OCI-LY3 (cell line): Measurements from ENCODE around the gene HELZ.

Source experiments
- EZH2phosphoT487 ChIP-seq: fragments of 200-600 bp; shearing (Covaris generic); IDR thresholded peaks from 2 replicates; pipeline ENCODE4 v1.6.1; 2018; ENCODE audit warnings: antibody characterized with exemption, mixed run types, low read depth
- TF ChIP-seq, protein P1 (sequence below): fragments of 200-600, 300-600 bp; sonication (generic); IDR thresholded peaks from 2 replicates; pipeline ENCODE4 v1.5.1; 2014; ENCODE audit warnings: antibody characterized with exemption, low read length, low read depth

- TF ChIP-seq, protein P1, sequence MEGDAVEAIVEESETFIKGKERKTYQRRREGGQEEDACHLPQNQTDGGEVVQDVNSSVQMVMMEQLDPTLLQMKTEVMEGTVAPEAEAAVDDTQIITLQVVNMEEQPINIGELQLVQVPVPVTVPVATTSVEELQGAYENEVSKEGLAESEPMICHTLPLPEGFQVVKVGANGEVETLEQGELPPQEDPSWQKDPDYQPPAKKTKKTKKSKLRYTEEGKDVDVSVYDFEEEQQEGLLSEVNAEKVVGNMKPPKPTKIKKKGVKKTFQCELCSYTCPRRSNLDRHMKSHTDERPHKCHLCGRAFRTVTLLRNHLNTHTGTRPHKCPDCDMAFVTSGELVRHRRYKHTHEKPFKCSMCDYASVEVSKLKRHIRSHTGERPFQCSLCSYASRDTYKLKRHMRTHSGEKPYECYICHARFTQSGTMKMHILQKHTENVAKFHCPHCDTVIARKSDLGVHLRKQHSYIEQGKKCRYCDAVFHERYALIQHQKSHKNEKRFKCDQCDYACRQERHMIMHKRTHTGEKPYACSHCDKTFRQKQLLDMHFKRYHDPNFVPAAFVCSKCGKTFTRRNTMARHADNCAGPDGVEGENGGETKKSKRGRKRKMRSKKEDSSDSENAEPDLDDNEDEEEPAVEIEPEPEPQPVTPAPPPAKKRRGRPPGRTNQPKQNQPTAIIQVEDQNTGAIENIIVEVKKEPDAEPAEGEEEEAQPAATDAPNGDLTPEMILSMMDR = no peak
- TF ChIP-seq EZH2phosphoT487 = no peak
Measured at GRCh38 chr17:67133161-67133560, 111.8 kb downstream of the HELZ start.
